Measurements from ENCODE around the gene KLHL22.
A peak's percentile ranks its signal among the peaks of the same experiment; 100 is the strongest.
"Not testable (repeated sequence)": the region's sequence is repeated elsewhere in the genome, so short reads cannot be mapped to it uniquely, and the experiment has no call there.

KLHL22 gene

GRCh38 chr22:20430720-20431510 lies 64.7 kb downstream of the KLHL22 start:
- DNase-seq = peak; percentile 77

- DNase-seq = peak; percentile 50
Measured at GRCh38 chr22:20430101-20430719, 65.4 kb downstream of the KLHL22 start.

GRCh38 chr22:20429254-20430100 lies 66.1 kb downstream of the KLHL22 start:
- DNase-seq = peak; percentile 86

GRCh38 chr22:20428496-20429253 lies 66.9 kb downstream of the KLHL22 start:
- DNase-seq = peak; percentile 24

- no peak for DNase-seq
Measured at GRCh38 chr22:20427945-20428417, 67.6 kb downstream of the KLHL22 start.

- DNase-seq = no peak
Measured at GRCh38 chr22:20427104-20427944, 68.3 kb downstream of the KLHL22 start.

GRCh38 chr22:20426259-20426615 lies 69.4 kb downstream of the KLHL22 start:
- no peak for DNase-seq

- peak; percentile 27 for DNase-seq
Measured at GRCh38 chr22:20425566-20426258, 69.9 kb downstream of the KLHL22 start.

GRCh38 chr22:20424932-20425565 lies 70.5 kb downstream of the KLHL22 start:
- peak; percentile 45 for DNase-seq

GRCh38 chr22:20424568-20424931 lies 71.0 kb downstream of the KLHL22 start:
- no peak for DNase-seq

- DNase-seq = no peak
Measured at GRCh38 chr22:20423906-20424551, 71.6 kb downstream of the KLHL22 start.

- no peak for DNase-seq
Measured at GRCh38 chr22:20423008-20423905, 72.3 kb downstream of the KLHL22 start.

- no peak for DNase-seq
Measured at GRCh38 chr22:20422271-20423007, 73.2 kb downstream of the KLHL22 start.

GRCh38 chr22:20421507-20421874 lies 74.1 kb downstream of the KLHL22 start:
- DNase-seq = no peak

GRCh38 chr22:20420157-20420842 lies 75.3 kb downstream of the KLHL22 start:
- no peak for DNase-seq

- DNase-seq = no peak
Measured at GRCh38 chr22:20419664-20419951, 76.0 kb downstream of the KLHL22 start.

- DNase-seq = peak; percentile 80
Measured at GRCh38 chr22:20418211-20418788, 77.3 kb downstream of the KLHL22 start.

- DNase-seq = not testable (repeated sequence)
Measured at GRCh38 chr22:20415699-20416098, 79.9 kb downstream of the KLHL22 start.
